AG04449 (cell line): ENCODE data around the gene PPP1R10.

Experiments
- CTCF ChIA-PET: fragments of 350-600 bp; formaldehyde crosslinking; extraction: SDS; loops from one replicate; lab custom pipeline; 2021; ENCODE audit warnings: antibody characterized with exemption; lab: Yijun Ruan, JAX
- POLR2A ChIA-PET: fragments of 400-600, 350-600 bp; formaldehyde crosslinking; extraction: SDS; loops from one replicate; lab custom pipeline; 2020; ENCODE audit warnings: antibody characterized with exemption, inconsistent platforms; lab: Yijun Ruan, JAX
- DNase-seq: peaks from one replicate; pipeline ENCODE4 v3.0.0-alpha.2; 2010; ENCODE audit warnings: low read depth, low spot score
- H3K4me3 ChIP-seq: 2 replicates; pipeline ENCODE4 v1.5.1; 2011; ENCODE audit warnings: low read depth, mild to moderate bottlenecking, control low read depth, low read length
- CTCF ChIP-seq: IDR thresholded peaks from one replicate; pipeline ENCODE4 v1.5.1; 2011; ENCODE audit warnings: mild to moderate bottlenecking, moderate library complexity, low read length, control low read depth, inconsistent platforms; ENCODE audit not compliant: insufficient read depth; ENCODE audit errors: missing control alignments

The PPP1R10 gene

GRCh38 chr6:30645989-30646388, 28.9 kb upstream of the PPP1R10 start:
- CTCF ChIA-PET: interaction anchor here (0.7 to 1.5 kb wide), 3 partner anchors 10 to 33 kb away, joined by 3 to 7 read pairs (median 5); partner anchors contain the start of gene DHX16
- TF ChIP-seq CTCF: no peak
- H3K4me3 ChIP-seq: no peak overlapping the region
- POLR2A ChIA-PET: interaction anchor here (1.0 kb wide), 2 partner anchors 10 to 33 kb away, joined by 3 to 5 read pairs; no protein-coding TSS in a partner anchor
- no peak for DNase-seq

GRCh38 chr6:30644769-30645168, 27.7 kb upstream of the PPP1R10 start:
- DNase-seq: no peak
- no peak for TF ChIP-seq CTCF
- POLR2A ChIA-PET: no interaction called here
- H3K4me3 ChIP-seq: no peak overlapping the region
- CTCF ChIA-PET: interaction anchor here (1.0 to 2.0 kb wide), 3 partner anchors 20 to 78 kb away, joined by 3 to 6 read pairs (median 3); no protein-coding TSS in a partner anchor

GRCh38 chr6:30643656-30644055, 26.6 kb upstream of the PPP1R10 start:
- POLR2A ChIA-PET: no interaction called here
- no peak for DNase-seq
- CTCF ChIA-PET: interaction anchor here (1.3 to 2.0 kb wide), 2 partner anchors 28 to 79 kb away, joined by 3 to 6 read pairs; no protein-coding TSS in a partner anchor
- H3K4me3 ChIP-seq: no peak overlapping the region
- no peak for TF ChIP-seq CTCF

- no peak for DNase-seq
- no peak overlapping the region for H3K4me3 ChIP-seq
- ChIA-PET CTCF (interaction anchor here (1.2 to 1.3 kb wide), 2 partner anchors 15 to 31 kb away, joined by 3 to 5 read pairs; partner anchors contain the start of genes ATAT1 and DHX16), POLR2A (no interaction called here)
- TF ChIP-seq CTCF: no peak
Observed at GRCh38 chr6:30641048-30641447, 24.0 kb upstream of the PPP1R10 start.

GRCh38 chr6:30640481-30640880, 23.4 kb upstream of the PPP1R10 start:
- ChIA-PET POLR2A (no interaction called here), CTCF (interaction anchor here (1.2 kb wide), 1 partner anchor 32 kb away, joined by 3 read pairs; the partner anchor contains the start of gene DHX16)
- no peak for TF ChIP-seq CTCF
- no peak overlapping the region for H3K4me3 ChIP-seq
- DNase-seq: no peak

GRCh38 chr6:30635834-30636233, 18.8 kb upstream of the PPP1R10 start:
- H3K4me3 ChIP-seq: no peak overlapping the region
- no peak for TF ChIP-seq CTCF
- CTCF ChIA-PET: interaction anchor here (1.8 to 2.6 kb wide), 2 partner anchors 11 to 17 kb away, joined by 5 to 6 read pairs; partner anchors contain the start of gene C6orf136
- POLR2A ChIA-PET: no interaction called here
- no peak for DNase-seq
